K562 (cell line): ENCODE measurements around the gene ZSCAN22. TPM values are rescaled to one million over a fixed set of nuclear protein-coding genes. Genes with fewer than 3 reads are reported as not detected.

Experiments
- ADNP ChIP-seq: fragments of 200-800 bp; sonication (Bioruptor generic); IDR thresholded peaks from 2 replicates; pipeline ENCODE4 v1.6.1; 2016; ENCODE audit warnings: missing genetic modification characterization, missing compliant biosample characterization
- ARID2 ChIP-seq: fragments of 450-650 bp; IDR thresholded peaks from 2 replicates; pipeline ENCODE4 v1.6.1; 2017; ENCODE audit warnings: antibody characterized with exemption, mild to moderate bottlenecking
- BACH1 ChIP-seq: fragments of 200-800 bp; sonication (Bioruptor generic); IDR thresholded peaks from 2 replicates; pipeline ENCODE4 v1.6.1; 2016; ENCODE audit warnings: missing genetic modification characterization, missing compliant biosample characterization
- CBX5 ChIP-seq: IDR thresholded peaks from 2 replicates; pipeline ENCODE4 v1.6.1; 2014; ENCODE audit warnings: low read depth, borderline replicate concordance
- FOXM1 ChIP-seq, 2 experiments: fragments of 450-650 bp in 1 of 2; sonication (generic) in 1 of 2; formaldehyde crosslinking in 1 of 2; IDR thresholded peaks; 2 replicates each; pipeline versions ENCODE4 v1.6.1 to v1.9.0; 2017 to 2022; ENCODE audit warnings: low read depth in 2 of 2, mild to moderate bottlenecking in 2 of 2, missing genetic modification reagents in 1 of 2, moderate library complexity in 1 of 2
- GTF2E2 ChIP-seq: fragments of 200-800 bp; sonication (Bioruptor generic); IDR thresholded peaks from 2 replicates; pipeline ENCODE4 v1.6.1; 2016; ENCODE audit warnings: missing genetic modification characterization, missing compliant biosample characterization
- JUN ChIP-seq, 2 experiments: sonication (generic) in 1 of 2; formaldehyde crosslinking in 1 of 2; IDR thresholded peaks; 2 replicates each; pipeline versions ENCODE4 v1.6.1 to v1.8.0; 2012 to 2022; ENCODE audit warnings: borderline replicate concordance in 2 of 2, mild to moderate bottlenecking in 2 of 2, improper control_type of control experiment in 1 of 2, low read depth in 1 of 2, low read length in 1 of 2, missing genetic modification reagents in 1 of 2
- LEF1 ChIP-seq: fragments of 450-650 bp; IDR thresholded peaks from 2 replicates; pipeline ENCODE4 v1.6.1; 2016; ENCODE audit warnings: mild to moderate bottlenecking
- PHTF2 ChIP-seq: fragments of 250-450 bp; sonication (Bioruptor Pico); IDR thresholded peaks from 2 replicates; pipeline ENCODE4 v1.5.0; 2021; ENCODE audit warnings: mild to moderate bottlenecking
- POLR3G ChIP-seq: IDR thresholded peaks from 2 replicates; pipeline ENCODE4 v1.6.1; 2011; ENCODE audit not compliant: insufficient read length, insufficient replicate concordance; ENCODE audit errors: extremely low read depth
- RBM34 ChIP-seq: fragments of 200-400 bp; formaldehyde crosslinking; IDR thresholded peaks from 2 replicates; pipeline ENCODE4 v1.6.1; 2018; ENCODE audit warnings: low read length, borderline replicate concordance; ENCODE audit not compliant: insufficient read depth
- RUNX1 ChIP-seq: sonication (generic); IDR thresholded peaks from 2 replicates; pipeline ENCODE4 v1.6.1; 2016; ENCODE audit warnings: antibody characterized with exemption, low read depth
- TRIM28 ChIP-seq: fragments of 450-650 bp; IDR thresholded peaks from 2 replicates; pipeline ENCODE4 v1.6.1; 2017
- ZC3H4 ChIP-seq: sonication (generic); formaldehyde crosslinking; IDR thresholded peaks from 2 replicates; pipeline ENCODE4 v1.9.0; 2021; ENCODE audit warnings: missing genetic modification reagents, borderline replicate concordance
- ZNF217 ChIP-seq: sonication (generic); formaldehyde crosslinking; IDR thresholded peaks from 2 replicates; pipeline ENCODE4 v1.8.0; 2022; ENCODE audit warnings: mild to moderate bottlenecking, missing genetic modification reagents
- ZZZ3 ChIP-seq: fragments of 450-650 bp; IDR thresholded peaks from 2 replicates; pipeline ENCODE4 v1.6.1; 2016; ENCODE audit warnings: antibody characterized with exemption, mild to moderate bottlenecking, moderate library complexity
- polyA plus RNA-seq, 8 experiments: library from polyadenylated mRNA; depleted of rRNA in 4 of 8; stranded (reverse) in 5 of 8; unstranded in 3 of 8; fragments of >200 nt; fragmentation: Nextera tagmentation in 2 of 8; fragmentation: Illumina TruSeq in 1 of 8; extraction: Ambion mirVana in 2 of 8; extraction: Trizol in 1 of 8; gene quantifications; 2 replicates each; pipeline versions ENCODE4 v1.2.1 to v1.2.3, GENCODE V29; 2011 to 2014; ENCODE audit warnings: inconsistent platforms in 1 of 8, missing spikeins in 1 of 8
- total RNA-seq, 7 experiments: library from RNA; depleted of rRNA in 6 of 7; stranded (reverse); fragments of >200 nt in 6 of 7; fragmentation: Illumina TruSeq in 2 of 7; extraction: Trizol in 2 of 7; gene quantifications; 2 replicates each; pipeline versions ENCODE4 v1.2.1 to v1.2.3, GENCODE V29; 2011 to 2021; ENCODE audit warnings: low replicate concordance in 1 of 7
- TF ChIP-seq, protein P1 (sequence below), 3 experiments: fragments of 200-800 bp in 1 of 3; sonication (Bioruptor generic) in 1 of 3; sonication (generic) in 1 of 3; formaldehyde crosslinking in 1 of 3; IDR thresholded peaks; 2 replicates each; pipeline versions ENCODE4 v1.6.1 to v1.8.0; 2016 to 2022; ENCODE audit warnings: mild to moderate bottlenecking in 2 of 3, missing compliant biosample characterization in 2 of 3, missing genetic modification characterization in 2 of 3, missing genetic modification reagents in 1 of 3
- TF ChIP-seq, protein P2 (sequence below): fragments of 250-450 bp; sonication (Bioruptor Pico); IDR thresholded peaks from 2 replicates; pipeline ENCODE4 v1.5.1; 2021; ENCODE audit warnings: mild to moderate bottlenecking
- TF ChIP-seq, protein P3 (sequence below): fragments of 450-650 bp; conservative IDR thresholded peaks from 2 replicates; pipeline ENCODE4 v1.6.1; 2016; ENCODE audit warnings: missing genetic modification characterization, low read depth, mild to moderate bottlenecking, missing compliant biosample characterization, moderate library complexity

ZSCAN22 gene
- total and polyA plus RNA-seq, 9 of the 15 experiments (the other 6 are each of a cell fraction or from before 2014, with no cell fraction given), result 0.98 to 5.3 (median 3.0) TPM

DNA sequence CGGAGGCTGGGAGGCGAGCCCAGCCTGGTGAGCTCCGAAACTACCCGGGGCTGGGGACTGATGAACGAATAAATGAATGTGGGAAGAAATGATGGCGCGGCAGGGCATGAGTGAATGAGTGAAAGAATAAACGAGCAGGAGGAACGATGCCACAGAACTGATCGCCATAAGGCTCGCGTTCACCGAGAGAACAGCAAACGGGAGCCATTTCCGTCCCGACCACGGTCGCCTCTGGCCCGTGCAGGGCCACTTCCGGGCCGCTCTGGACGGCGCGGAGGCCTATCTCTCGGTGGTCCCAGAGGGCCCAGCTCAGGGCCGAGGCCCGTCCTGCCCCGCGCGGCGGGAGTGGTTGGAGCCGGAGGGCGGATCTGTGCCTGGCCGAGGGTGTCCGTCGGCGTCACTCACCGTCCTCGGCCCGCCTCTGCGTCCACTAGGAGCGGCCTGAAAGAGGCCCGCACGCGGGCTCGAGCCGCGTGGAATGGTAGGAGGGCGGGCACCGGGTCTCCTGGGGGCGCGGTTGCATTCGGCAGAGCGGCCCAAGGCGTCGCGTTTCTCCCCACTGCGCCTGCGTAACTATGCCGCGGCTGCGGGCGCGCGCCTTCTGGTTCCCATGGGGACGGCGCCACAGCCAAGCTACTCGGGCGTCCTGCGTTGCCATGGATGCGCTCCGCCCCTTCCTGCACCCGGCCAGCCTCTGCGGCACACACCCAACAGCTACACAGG is 35.6 kb downstream of the ZSCAN22 start, which contains the start of gene ZNF497 (continued):
- TF ChIP-seq RUNX1 (no peak), PHTF2 (CRISPR knock-in tag) (no peak), ARID2 (no peak), ADNP (no peak), BACH1 (no peak), RBM34 (no peak), FOXM1 (IDR thresholded peaks at IDR 0.05; ENCODE audit: low read depth) (no peak), FOXM1 (CRISPR knock-in tag; IDR thresholded peaks at IDR 0.05; ENCODE audit: low read depth) (0 out of 2 replicates have a peak, but pooled peaks have one; percentile 21), LEF1 (peak; percentile 9; the same call in 1 of the 2 replicates), ZNF217 (CRISPR knock-in tag) (no peak), POLR3G (no peak), TRIM28 (0 out of 2 replicates have a peak, but pooled peaks have one; percentile 56), ZZZ3 (0 out of 2 replicates have a peak, but pooled peaks have one; percentile 36), CBX5 (no peak), JUN (IDR thresholded peaks at IDR 0.05; ENCODE audit: borderline replicate concordance, low read depth, low read length) (no peak; the same call in 1 of the 2 replicates), JUN (CRISPR knock-in tag; IDR thresholded peaks at IDR 0.05; ENCODE audit: borderline replicate concordance) (no peak), GTF2E2 (tag) (peak; percentile 96; the same call in 1 of the 2 replicates), ZC3H4 (CRISPR knock-in tag) (no peak)
- TF ChIP-seq, protein P1, sequence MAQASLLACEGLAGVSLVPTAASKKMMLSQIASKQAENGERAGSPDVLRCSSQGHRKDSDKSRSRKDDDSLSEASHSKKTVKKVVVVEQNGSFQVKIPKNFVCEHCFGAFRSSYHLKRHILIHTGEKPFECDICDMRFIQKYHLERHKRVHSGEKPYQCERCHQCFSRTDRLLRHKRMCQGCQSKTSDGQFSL (CRISPR knock-in tag; IDR thresholded peaks at IDR 0.05), result no peak
- TF ChIP-seq, protein P1 (tag; IDR thresholded peaks at IDR 0.05), result no peak; a peak in 1 of 4 replicates
- TF ChIP-seq, protein P2, sequence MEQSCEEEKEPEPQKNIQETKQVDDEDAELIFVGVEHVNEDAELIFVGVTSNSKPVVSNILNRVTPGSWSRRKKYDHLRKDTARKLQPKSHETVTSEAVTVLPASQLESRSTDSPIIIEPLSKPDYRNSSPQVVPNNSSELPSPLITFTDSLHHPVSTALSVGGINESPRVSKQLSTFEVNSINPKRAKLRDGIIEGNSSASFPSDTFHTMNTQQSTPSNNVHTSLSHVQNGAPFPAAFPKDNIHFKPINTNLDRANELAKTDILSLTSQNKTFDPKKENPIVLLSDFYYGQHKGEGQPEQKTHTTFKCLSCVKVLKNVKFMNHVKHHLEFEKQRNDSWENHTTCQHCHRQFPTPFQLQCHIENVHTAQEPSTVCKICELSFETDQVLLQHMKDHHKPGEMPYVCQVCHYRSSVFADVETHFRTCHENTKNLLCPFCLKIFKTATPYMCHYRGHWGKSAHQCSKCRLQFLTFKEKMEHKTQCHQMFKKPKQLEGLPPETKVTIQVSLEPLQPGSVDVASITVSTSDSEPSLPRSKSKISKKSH (CRISPR knock-in tag), result no peak
- TF ChIP-seq, protein P3, sequence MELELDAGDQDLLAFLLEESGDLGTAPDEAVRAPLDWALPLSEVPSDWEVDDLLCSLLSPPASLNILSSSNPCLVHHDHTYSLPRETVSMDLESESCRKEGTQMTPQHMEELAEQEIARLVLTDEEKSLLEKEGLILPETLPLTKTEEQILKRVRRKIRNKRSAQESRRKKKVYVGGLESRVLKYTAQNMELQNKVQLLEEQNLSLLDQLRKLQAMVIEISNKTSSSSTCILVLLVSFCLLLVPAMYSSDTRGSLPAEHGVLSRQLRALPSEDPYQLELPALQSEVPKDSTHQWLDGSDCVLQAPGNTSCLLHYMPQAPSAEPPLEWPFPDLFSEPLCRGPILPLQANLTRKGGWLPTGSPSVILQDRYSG (tag), result no peak
